ENCODE results near the gene CHRNA9.
"Not testable (repeated sequence)": the region's sequence is repeated elsewhere in the genome, so short reads cannot be mapped to it uniquely, and the experiment has no call there.

CHRNA9 gene

DNA sequence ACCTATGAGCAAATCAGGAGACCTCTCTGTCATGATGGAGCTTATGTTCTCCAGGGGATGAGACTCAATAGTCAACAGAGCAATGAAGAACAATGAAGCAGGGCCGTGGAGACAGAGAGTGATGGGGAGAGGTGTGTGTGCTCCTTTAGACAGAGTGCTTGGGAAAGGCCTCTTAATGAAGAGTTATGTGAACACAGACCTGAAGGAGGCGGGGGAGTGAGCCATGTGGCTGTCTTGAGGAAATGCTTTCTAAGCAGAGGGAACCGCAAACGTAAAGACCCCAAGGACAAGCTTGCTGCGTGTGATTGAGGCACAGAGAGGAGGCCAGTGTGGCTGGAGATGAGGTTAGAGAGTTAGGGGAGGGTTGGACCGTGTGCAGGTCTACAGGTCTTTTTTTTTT, 53.1 kb downstream of the CHRNA9 start:
- no peak for DNase-seq (ENCODE audit: low read depth in 2 of 2)

DNA sequence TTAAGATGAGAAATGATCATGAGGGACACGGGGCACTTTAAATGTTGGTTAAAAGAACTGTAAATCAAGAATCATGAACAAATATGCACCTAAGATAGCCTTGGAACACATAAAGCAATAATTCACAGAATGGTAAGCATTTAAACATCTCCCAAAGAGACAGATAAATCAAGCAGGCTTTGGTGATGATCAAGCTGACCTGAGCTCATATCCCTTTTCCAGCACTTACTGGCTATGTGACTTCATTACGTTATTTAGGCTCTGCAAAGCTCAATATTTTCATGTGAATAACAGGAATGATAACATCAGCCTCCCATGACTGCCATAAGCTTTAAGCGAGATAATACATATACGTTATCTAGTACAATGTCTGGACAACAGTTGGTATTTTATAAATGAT, 54.9 kb downstream of the CHRNA9 start:
- no peak for DNase-seq (ENCODE audit: low read depth in 2 of 2)

DNA sequence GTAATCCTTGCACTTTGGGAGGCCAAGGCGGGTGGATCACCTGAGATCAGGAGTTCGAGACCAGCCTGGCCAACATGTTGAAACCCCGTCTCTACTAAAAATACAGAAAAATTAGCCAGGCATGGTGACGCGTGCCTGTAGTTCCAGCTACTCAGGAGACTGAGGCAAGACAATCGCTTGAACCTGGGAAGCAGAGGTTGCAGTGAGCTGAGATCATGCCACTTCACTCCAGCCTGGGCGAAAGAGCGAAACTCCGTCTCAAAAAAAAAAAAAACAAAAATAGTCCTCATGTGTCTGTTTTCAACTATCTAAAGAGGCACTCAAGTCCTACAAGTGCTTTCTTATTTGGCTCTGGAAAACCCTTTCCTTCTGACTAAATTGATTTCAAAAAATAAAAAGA, 57.1 kb downstream of the CHRNA9 start:
- not testable (repeated sequence) for DNase-seq (ENCODE audit: low read depth in 2 of 2)

DNA sequence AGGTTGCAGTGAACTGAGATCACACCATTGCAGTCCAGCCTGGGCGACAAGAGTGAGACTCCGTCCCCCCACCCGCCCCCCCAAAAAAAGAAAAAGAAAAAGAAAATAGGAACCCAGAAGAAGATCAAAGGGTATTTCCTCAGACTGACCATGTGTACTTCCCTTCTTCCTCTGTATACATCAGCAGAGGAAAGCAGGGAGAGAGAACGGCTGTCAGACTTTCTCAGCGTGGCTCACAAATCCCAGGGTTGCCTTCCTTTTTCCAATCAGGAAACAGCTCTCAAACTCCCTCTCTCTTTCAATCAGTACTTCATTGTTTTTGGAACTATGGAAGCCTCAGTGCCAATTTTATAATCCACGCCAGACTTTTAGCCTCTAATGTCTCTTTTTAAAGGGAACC, 59.1 kb downstream of the CHRNA9 start:
- DNase-seq (ENCODE audit: low read depth in 2 of 2) = no peak

DNA sequence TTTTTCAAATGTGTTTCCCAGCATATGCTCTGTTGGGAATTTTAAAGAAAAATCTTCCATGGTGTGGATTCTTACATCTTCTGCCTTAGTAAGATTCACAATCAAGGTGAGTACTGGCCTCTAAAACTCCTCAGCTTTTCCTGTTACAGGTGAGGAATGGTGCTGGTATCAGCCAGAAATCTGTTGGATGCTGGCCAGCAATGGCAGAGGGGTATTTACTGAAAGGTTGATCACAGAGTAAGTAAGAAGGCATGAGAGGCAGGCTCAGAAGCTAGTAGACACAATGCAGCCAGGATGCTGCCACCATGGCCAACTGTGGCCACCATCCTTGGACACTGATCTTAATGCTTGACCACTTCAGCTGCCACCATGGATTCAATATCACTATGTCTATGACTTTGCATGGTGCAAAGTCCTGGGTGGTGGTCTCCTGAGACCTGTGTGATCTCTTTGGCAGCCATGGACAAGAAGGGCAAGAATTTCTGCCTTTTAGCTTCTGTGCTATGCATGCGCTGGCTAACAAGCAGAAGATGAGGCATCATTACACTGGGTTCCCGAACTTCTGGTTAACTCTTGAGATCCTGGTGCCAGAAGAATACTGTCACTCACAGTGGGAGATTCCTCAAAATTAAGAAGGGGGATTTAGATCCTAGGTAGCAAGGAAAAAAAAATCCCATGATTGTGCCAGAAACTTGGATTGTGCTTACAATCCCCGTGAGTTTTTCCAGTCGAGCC, 60.2 kb downstream of the CHRNA9 start:
- no peak for DNase-seq (ENCODE audit: low read depth in 2 of 2)

DNA sequence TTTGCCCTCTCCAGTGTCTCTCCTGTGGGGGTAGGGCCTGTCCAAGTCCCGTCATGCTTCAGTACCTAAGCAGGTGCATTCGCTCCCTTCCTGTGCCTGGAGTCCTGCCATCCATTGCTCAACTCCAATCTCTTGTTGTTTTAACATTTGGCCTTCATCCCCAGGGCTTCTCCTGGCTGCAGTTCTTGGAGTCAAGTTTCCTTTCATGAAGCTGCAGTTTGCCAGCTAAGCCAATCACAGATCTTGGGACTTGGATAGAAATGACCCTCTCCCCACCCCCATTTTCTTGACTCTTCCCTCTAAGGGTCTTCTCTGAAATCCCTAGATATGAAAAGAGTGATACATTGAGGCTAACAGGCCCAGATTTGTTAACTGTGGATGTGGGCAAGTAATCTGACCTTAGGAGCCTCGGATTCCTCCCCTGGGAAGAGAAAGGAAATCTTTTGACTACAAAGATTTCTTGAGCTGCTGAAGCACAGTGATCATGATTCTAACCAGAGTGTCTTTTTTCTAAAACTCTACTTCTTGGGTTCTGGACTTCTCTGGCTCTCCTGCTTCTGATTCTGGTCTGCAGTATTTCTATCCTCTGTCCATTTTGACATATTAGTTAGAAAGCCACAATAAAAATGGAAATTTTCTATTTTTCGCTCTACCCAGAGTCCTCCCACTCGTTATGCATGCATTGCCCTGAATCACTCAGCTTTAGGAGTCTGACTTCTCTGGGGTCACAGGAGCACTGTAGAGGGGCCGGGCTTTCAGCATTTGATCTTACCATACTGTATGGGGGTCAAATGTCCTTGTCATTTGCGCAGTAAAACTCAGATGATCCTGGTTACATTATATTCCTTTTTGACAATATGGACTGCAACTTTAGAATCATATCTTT, 61.0 kb downstream of the CHRNA9 start:
- no peak for DNase-seq (ENCODE audit: low read depth in 2 of 2)

DNA sequence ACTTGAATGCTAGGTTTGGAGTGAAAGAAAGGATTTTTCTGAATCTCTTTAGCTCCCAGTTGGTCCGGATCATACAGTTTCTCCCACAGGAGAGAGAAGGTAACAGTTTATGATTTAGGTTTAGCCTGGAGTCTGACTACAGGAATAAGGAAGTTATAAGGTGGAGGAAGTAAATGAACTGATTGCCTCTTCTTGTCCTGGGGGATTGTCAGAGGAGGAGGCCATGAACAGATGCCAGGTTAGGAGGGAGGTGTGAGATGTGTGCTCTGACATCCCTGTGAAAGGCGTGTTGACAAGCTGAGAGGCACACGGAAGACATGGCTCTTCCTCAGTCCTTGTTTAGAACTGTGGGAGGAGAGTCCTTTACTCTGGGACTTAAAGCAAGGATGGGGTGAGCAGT, 64.4 kb downstream of the CHRNA9 start:
- DNase-seq (ENCODE audit: low read depth in 2 of 2) = no peak

DNA sequence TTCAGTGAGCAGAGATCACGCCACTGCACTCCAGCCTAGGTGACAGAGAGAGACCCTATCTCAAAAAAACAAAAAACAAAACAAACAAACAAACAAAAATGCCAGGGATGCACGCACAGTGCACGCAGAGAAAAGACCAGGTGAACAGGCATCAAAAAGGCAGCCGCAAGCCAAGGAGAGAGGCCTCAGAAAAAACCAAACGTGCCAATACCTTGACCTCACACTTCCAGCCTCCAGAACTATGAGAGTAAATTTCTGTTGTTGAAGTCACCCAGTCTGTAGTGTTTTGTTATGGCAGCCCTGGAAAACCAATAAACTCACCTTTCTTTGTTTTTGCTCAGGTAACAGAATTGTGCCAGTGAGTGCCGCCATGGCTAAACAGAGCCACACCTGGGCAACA, 66.0 kb downstream of the CHRNA9 start:
- DNase-seq (ENCODE audit: low read depth in 2 of 2) = no peak

DNA sequence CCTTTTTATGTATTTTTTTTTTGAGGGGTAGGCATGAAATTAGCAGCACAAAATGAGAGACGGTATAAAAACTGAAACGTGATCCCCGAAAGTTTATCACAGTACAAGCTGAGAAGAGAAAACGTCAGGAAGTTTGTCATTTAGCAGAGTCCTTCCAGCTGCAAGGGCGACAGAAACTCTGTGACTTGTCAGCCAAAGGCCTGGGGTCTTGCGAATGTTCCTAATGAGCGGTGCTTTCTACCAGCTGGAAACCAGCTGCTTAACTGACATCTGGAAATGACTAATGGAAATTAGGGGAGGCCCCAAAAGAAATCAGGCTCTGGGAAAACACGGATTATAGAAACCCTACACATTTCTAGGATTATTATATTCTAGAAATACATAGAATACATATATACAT, 66.5 kb downstream of the CHRNA9 start:
- no peak for DNase-seq (ENCODE audit: low read depth in 2 of 2)

DNA sequence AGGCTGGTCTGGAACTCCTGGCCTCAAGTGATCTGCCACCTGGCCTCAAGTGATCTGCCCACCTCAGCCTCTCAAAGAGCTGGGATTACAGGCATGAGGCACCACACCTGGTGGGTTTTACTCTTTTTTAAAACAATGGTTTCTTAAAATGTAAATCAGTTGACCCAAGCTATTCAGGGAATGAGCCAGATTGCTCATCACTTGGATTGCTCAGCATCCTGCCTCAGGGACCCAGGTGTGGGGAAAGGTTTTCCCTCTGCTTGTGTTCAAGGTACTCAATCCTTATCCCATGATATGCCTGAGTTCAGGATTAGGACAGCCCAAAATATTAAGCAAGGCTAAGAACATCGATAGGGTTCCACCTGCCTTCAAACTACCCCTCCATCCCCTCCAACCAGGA, 67.4 kb downstream of the CHRNA9 start:
- DNase-seq (ENCODE audit: low read depth in 2 of 2) = no peak

DNA sequence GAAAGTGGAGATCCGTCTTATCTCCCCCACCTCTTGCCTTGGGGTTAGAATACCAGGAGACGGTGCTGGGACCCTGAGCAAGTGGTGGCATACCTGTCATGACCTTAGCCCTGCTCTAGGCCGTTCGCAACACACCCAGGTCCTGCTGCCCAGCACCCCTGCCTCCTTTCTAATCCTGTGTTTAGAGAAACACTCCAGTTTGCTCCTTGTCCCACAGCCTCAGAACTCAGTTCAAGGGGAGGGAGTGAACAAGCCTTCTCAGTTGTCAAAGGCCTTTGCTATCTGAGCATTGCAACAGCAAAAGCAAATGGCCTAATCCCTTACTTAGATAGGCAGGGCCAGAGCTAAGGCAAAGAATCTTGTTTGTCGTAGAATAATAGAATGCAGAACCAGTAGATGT, 67.9 kb downstream of the CHRNA9 start:
- DNase-seq (ENCODE audit: low read depth in 2 of 2) = no peak
